Gastrocnemius medialis (tissue), 4 donors: ENCODE data around the gene RTN3. TPM values are rescaled to one million over a fixed set of nuclear protein-coding genes. Genes with fewer than 3 reads are reported as not detected.
A peak's percentile ranks its signal among the peaks of the same experiment; 100 is the strongest.
"Not testable (repeated sequence)": the region's sequence is repeated elsewhere in the genome, so short reads cannot be mapped to it uniquely, and the experiment has no call there.

Experiments
- ATAC-seq, 2 donors: fragments of 150-250 bp; one replicate each; pipeline ENCODE4 v1.9.1; 2016
- DNase-seq, 2 donors: peaks; one replicate each; pipeline ENCODE4 v3.0.0-alpha.2; 2019
- H3K27ac ChIP-seq, 4 donors: fragments of 200-600 bp; sonication (generic); 1 replicate in 1 of 4; 2 replicates in 3 of 4; pipeline ENCODE4 v1.5.1; 2016 to 2018; ENCODE audit warnings: mild to moderate bottlenecking in 2 of 4, moderate library complexity in 1 of 4
- H3K27me3 ChIP-seq, 3 donors: fragments of 200-600 bp; sonication (generic) in 2 of 3; 1 replicate in 1 of 3; 2 replicates in 2 of 3; pipeline versions ENCODE4 v1.5.1 to v1.6.0; 2016 to 2019; ENCODE audit warnings: mild to moderate bottlenecking in 1 of 3, moderate library complexity in 1 of 3
- H3K36me3 ChIP-seq, 2 donors: fragments of 200-600 bp; sonication (generic) in 1 of 2; one replicate each; pipeline ENCODE4 v1.5.1; 2017 to 2018
- H3K4me1 ChIP-seq, 2 donors: fragments of 200-600 bp; sonication (generic) in 1 of 2; one replicate each; pipeline ENCODE4 v1.5.1; 2016 to 2017; ENCODE audit warnings: mild to moderate bottlenecking in 2 of 2
- H3K4me3 ChIP-seq, 4 donors: fragments of 200-600 bp; sonication (generic) in 3 of 4; 1 replicate in 1 of 4; 2 replicates in 3 of 4; pipeline ENCODE4 v1.5.1; 2016 to 2019; ENCODE audit warnings: mild to moderate bottlenecking in 2 of 4
- H3K9me3 ChIP-seq, 3 donors: fragments of 200-600 bp; sonication (generic) in 2 of 3; 1 replicate in 1 of 3; 2 replicates in 2 of 3; pipeline ENCODE4 v1.5.1; 2016 to 2019
- CTCF ChIP-seq, 5 experiments: fragments of 450-650 bp in 3 of 5; fragments of 200-600 bp in 2 of 5; sonication (generic) in 2 of 5; IDR thresholded peaks in 4 of 5; conservative IDR thresholded peaks in 1 of 5; 1 replicate in 4 of 5; 2 replicates in 1 of 5; pipeline ENCODE4 v1.5.1; 2016 to 2019; ENCODE audit warnings: antibody characterized with exemption in 5 of 5, mild to moderate bottlenecking in 3 of 5, moderate library complexity in 3 of 5
- POLR2A ChIP-seq, 2 donors: fragments of 450-650 bp; IDR thresholded peaks; one replicate each; pipeline ENCODE4 v1.6.1; 2017; ENCODE audit warnings: antibody characterized with exemption in 2 of 2, mild to moderate bottlenecking in 2 of 2, moderate library complexity in 2 of 2
- in situ Hi-C, 4 donors: fragments of 200-750 bp; cut with MboI; loops; one replicate each; pipeline versions ENCODE4 v1.15.0 to v1.8.0; 2017; ENCODE audit warnings: low sequenced_read_pairs in 4 of 4
- intact Hi-C: fragments of 100-400 bp; cut with DNase I; formaldehyde crosslinking; loops from one replicate; pipeline ENCODE4 v1.15.1; 2023; ENCODE audit warnings: low total_unique reads
- total RNA-seq, 4 donors: library from RNA; depleted of rRNA; stranded (reverse); fragments of >200 nt; gene quantifications; one replicate each; pipeline versions ENCODE4 v1.1.0 to v1.2.3, GENCODE V29; 2016

RTN3 gene
- total RNA-seq, 4 donors from 2014 or later: 45.5 to 112 (median 86.0) TPM

GRCh38 chr11:63768237-63769041 lies 87.1 kb downstream of the RTN3 start, which contains the start of gene ZFTA:
Gene ZFTA (minus strand): TSS chr11:63768775. CDS start chr11:63768622, 153 bp downstream.
- TF ChIP-seq CTCF (IDR thresholded peaks at IDR 0.05 in 4 of 5, conservative IDR thresholded peaks at IDR 0.05 in 1 of 5) (peak in 4 of 5 experiments; percentile 90 to 97 (median 95)), POLR2A (IDR thresholded peaks at IDR 0.05) (no peak)
- Histone ChIP-seq H3K27ac (peak within 1 kb of the TSS; percentile 69 to 81 (median 77)), H3K27me3 (no peaks in the 10 kb centered on the region), H3K36me3 (no peaks in the 10 kb centered on the region), H3K9me3 (no peaks in the 10 kb centered on the region), H3K4me1 (peaks cover 10 to 13% of the 10 kb centered on the region in 2 donors), H3K4me3 (peak within 1 kb of the TSS; percentile 67 to 83 (median 72))
- in situ Hi-C loops: loop anchor here in 1 of 4 donors (10.0 kb wide), 1 partner anchor 176 kb away; no protein-coding TSS in a partner anchor
- intact Hi-C loops: loop anchor here (1.0 to 10.0 kb wide), 5 partner anchors 45 to 384 kb away; partner anchors contain the start of gene SPINDOC
- peak in 1 of 2 donors; percentile 31 for DNase-seq
- peak; percentile 60 to 70 for ATAC-seq

GRCh38 chr11:63769042-63769713 lies 87.9 kb downstream of the RTN3 start:
- DNase-seq: peak in 1 of 2 donors; percentile 18
- Histone ChIP-seq H3K27ac (peak overlapping the region; percentile 44 to 77 (median 77)), H3K9me3 (no peaks in the 10 kb centered on the region), H3K4me3 (peak overlapping the region; percentile 60 to 83 (median 68)), H3K36me3 (no peaks in the 10 kb centered on the region), H3K4me1 (peaks cover 10 to 13% of the 10 kb centered on the region in 2 donors), H3K27me3 (no peaks in the 10 kb centered on the region)
- peak; percentile 32 to 40 for TF ChIP-seq POLR2A (IDR thresholded peaks at IDR 0.05)
- TF ChIP-seq CTCF (IDR thresholded peaks at IDR 0.05 in 4 of 5, conservative IDR thresholded peaks at IDR 0.05 in 1 of 5): peak in 2 of 5 experiments; percentile 12 to 20
- intact Hi-C loops: loop anchor here (2.0 to 10.0 kb wide), 3 partner anchors 68 to 383 kb away; no protein-coding TSS in a partner anchor
- in situ Hi-C loops: loop anchor here in 1 of 4 donors (10.0 kb wide), 1 partner anchor 176 kb away; no protein-coding TSS in a partner anchor
- peak; percentile 42 to 54 for ATAC-seq

- in situ Hi-C loops (loop anchor here in 1 of 4 donors (10.0 kb wide), 1 partner anchor 175 kb away; no protein-coding TSS in a partner anchor), intact Hi-C loops (loop anchor here (2.0 to 10.0 kb wide), 3 partner anchors 67 to 382 kb away; no protein-coding TSS in a partner anchor)
- Histone ChIP-seq H3K9me3 (no peaks in the 10 kb centered on the region), H3K36me3 (no peaks in the 10 kb centered on the region), H3K27me3 (no peaks in the 10 kb centered on the region), H3K27ac (peak overlapping the region; percentile 44 to 77 (median 77)), H3K4me3 (peak overlapping the region; percentile 60 to 83 (median 68)), H3K4me1 (peaks cover 10 to 13% of the 10 kb centered on the region in 2 donors)
- TF ChIP-seq POLR2A (IDR thresholded peaks at IDR 0.05) (no peak), CTCF (IDR thresholded peaks at IDR 0.05 in 4 of 5, conservative IDR thresholded peaks at IDR 0.05 in 1 of 5) (no peak)
- peak in 1 of 2 donors; percentile 5 for ATAC-seq
- no peak for DNase-seq
Observed at GRCh38 chr11:63769714-63770455, 88.6 kb downstream of the RTN3 start.

GRCh38 chr11:63770763-63771162 lies 89.5 kb downstream of the RTN3 start:
- no peak overlapping the region for H3K27ac ChIP-seq
- intact Hi-C loops: no loop called here
- H3K36me3 ChIP-seq: no peaks in the 10 kb centered on the region
- H3K4me3 ChIP-seq: no peak overlapping the region
- no peak for TF ChIP-seq POLR2A (IDR thresholded peaks at IDR 0.05)
- TF ChIP-seq CTCF (IDR thresholded peaks at IDR 0.05 in 4 of 5, conservative IDR thresholded peaks at IDR 0.05 in 1 of 5): no peak
- in situ Hi-C loops: no loop called here
- no peaks in the 10 kb centered on the region for H3K9me3 ChIP-seq
- no peak for ATAC-seq
- DNase-seq: no peak
- H3K4me1 ChIP-seq: peaks cover 10 to 13% of the 10 kb centered on the region in 2 donors
- no peaks in the 10 kb centered on the region for H3K27me3 ChIP-seq

GRCh38 chr11:63771741-63772318 lies 90.5 kb downstream of the RTN3 start:
- H3K27ac ChIP-seq, intact Hi-C loops, DNase-seq, H3K36me3 ChIP-seq, H3K4me1 ChIP-seq, in situ Hi-C loops, H3K4me3 ChIP-seq, H3K9me3 ChIP-seq, ATAC-seq, H3K27me3 ChIP-seq: not testable (repeated sequence)
